A673 (cell line): ENCODE results near the gene IL10. TPM values are rescaled to one million over a fixed set of nuclear protein-coding genes. Genes with fewer than 3 reads are reported as not detected.

Experiments used
- BruUV-seq: library from RNA; stranded (reverse); fragments of 400-500 nt; replicated peaks from 2 replicates; lab custom pipeline; 2021; lab: Mats Ljungman, UMichigan
- CTCF ChIA-PET: fragments of 300-600 bp; sonication (Branson Sonifier 250); formaldehyde crosslinking; loops from one replicate; lab custom pipeline; 2022; ENCODE audit warnings: antibody characterized with exemption; lab: Charles Lee
- POLR2A ChIA-PET: fragments of 300-600 bp; sonication (Branson Sonifier 250); formaldehyde crosslinking; loops from one replicate; lab custom pipeline; 2022; ENCODE audit warnings: antibody characterized with exemption; ENCODE audit not compliant: low non-redundant PET; lab: Charles Lee
- DNase-seq: peaks from one replicate; pipeline ENCODE4 v3.0.0-alpha.2; 2015; ENCODE audit warnings: low spot score
- H3K27ac ChIP-seq: fragments of 200-600 bp; sonication (generic); 2 replicates; pipeline ENCODE4 v1.5.1; 2016; ENCODE audit warnings: mixed run types, low read depth, mild to moderate bottlenecking, mixed read lengths, antibody characterized with exemption, low read length; ENCODE audit not compliant: poor library complexity, severe bottlenecking
- H3K27me3 ChIP-seq: fragments of 200-600 bp; sonication (generic); replicated peaks from 2 replicates; pipeline ENCODE4 v1.6.1; 2017; ENCODE audit warnings: mixed run types, low read depth, mild to moderate bottlenecking, mixed read lengths, antibody characterized with exemption, low read length; ENCODE audit not compliant: insufficient read depth, poor library complexity
- H3K36me3 ChIP-seq: fragments of 200-600 bp; sonication (generic); 2 replicates; pipeline ENCODE4 v1.6.1; 2016; ENCODE audit warnings: mixed run types, mild to moderate bottlenecking, mixed read lengths, antibody characterized with exemption, low read length; ENCODE audit not compliant: insufficient read depth, poor library complexity, severe bottlenecking
- H3K4me1 ChIP-seq: fragments of 200-600 bp; sonication (generic); 2 replicates; pipeline ENCODE4 v1.6.1; 2017; ENCODE audit warnings: mixed run types, mild to moderate bottlenecking, mixed read lengths, antibody characterized with exemption, low read length; ENCODE audit not compliant: insufficient read depth, poor library complexity, severe bottlenecking
- H3K4me3 ChIP-seq: fragments of 200-600 bp; sonication (generic); 2 replicates; pipeline ENCODE4 v1.5.1; 2016; ENCODE audit warnings: low read depth, mixed run types, mild to moderate bottlenecking, mixed read lengths, low read length; ENCODE audit not compliant: poor library complexity, severe bottlenecking
- H3K9me3 ChIP-seq: fragments of 200-600 bp; sonication (generic); 2 replicates; pipeline ENCODE4 v1.6.1; 2016; ENCODE audit warnings: mixed run types, low read depth, mild to moderate bottlenecking, mixed read lengths, antibody characterized with exemption, low read length; ENCODE audit not compliant: poor library complexity, severe bottlenecking
- CTCF ChIP-seq: fragments of 300-800, 200-600 bp; sonication (generic); conservative IDR thresholded peaks from 2 replicates; pipeline ENCODE4 v1.5.1; 2017; ENCODE audit warnings: low read depth, mild to moderate bottlenecking, antibody characterized with exemption, low read length, moderate library complexity, mixed read lengths
- EZH2 ChIP-seq: fragments of 200-600 bp; sonication (generic); IDR thresholded peaks from 2 replicates; pipeline ENCODE4 v1.6.1; 2017; ENCODE audit warnings: borderline replicate concordance, low read depth, mild to moderate bottlenecking, mixed read lengths, antibody characterized with exemption, low read length; ENCODE audit not compliant: poor library complexity, severe bottlenecking
- intact Hi-C: fragments of 100-400 bp; cut with micrococcal nuclease; formaldehyde crosslinking; loops from one replicate; pipeline ENCODE4 v1.10.0; 2022; ENCODE audit not compliant: unreplicated experiment
- total RNA-seq: library from RNA; stranded (reverse); gene quantifications from 2 replicates; pipeline ENCODE4 v1.2.3, GENCODE V29; 2021

IL10 gene
- total RNA-seq, 1 experiment from 2014 or later: not detected

GRCh38 chr1:206751891-206752290 lies 20.4 kb downstream of the IL10 start:
- no peak for DNase-seq
- intact Hi-C loops: no loop called here
- Histone ChIP-seq H3K36me3 (no peaks in the 10 kb centered on the region), H3K27ac (no peak overlapping the region), H3K27me3 (no peaks in the 10 kb centered on the region), H3K9me3 (no peaks in the 10 kb centered on the region), H3K4me3 (no peak overlapping the region), H3K4me1 (no peaks in the 10 kb centered on the region)
- ChIA-PET POLR2A (no interaction called here), CTCF (no interaction called here)
- BruUV-seq: no TSS peak
- TF ChIP-seq CTCF: no peak
- TF ChIP-seq EZH2: no peak

- Histone ChIP-seq H3K4me3 (no peak overlapping the region), H3K27ac (no peak overlapping the region), H3K9me3 (no peaks in the 10 kb centered on the region), H3K27me3 (no peaks in the 10 kb centered on the region), H3K36me3 (no peaks in the 10 kb centered on the region), H3K4me1 (no peaks in the 10 kb centered on the region)
- intact Hi-C loops: no loop called here
- TF ChIP-seq CTCF (no peak), EZH2 (no peak)
- DNase-seq: no peak
- CTCF ChIA-PET: no interaction called here
- POLR2A ChIA-PET: no interaction called here
- no TSS peak for BruUV-seq
Measured at GRCh38 chr1:206748348-206749030, 23.8 kb downstream of the IL10 start.

GRCh38 chr1:206745301-206745700 lies 27.0 kb downstream of the IL10 start:
- CTCF ChIA-PET: no interaction called here
- POLR2A ChIA-PET: no interaction called here
- no peaks in the 10 kb centered on the region for H3K4me1 ChIP-seq
- intact Hi-C loops: no loop called here
- H3K27me3 ChIP-seq: no peaks in the 10 kb centered on the region
- H3K36me3 ChIP-seq: no peaks in the 10 kb centered on the region
- no peak for DNase-seq
- no peak for TF ChIP-seq EZH2
- no peak for TF ChIP-seq CTCF
- H3K4me3 ChIP-seq: no peak overlapping the region
- H3K27ac ChIP-seq: no peak overlapping the region
- BruUV-seq: no TSS peak
- no peaks in the 10 kb centered on the region for H3K9me3 ChIP-seq
